Activated T-cell treated with anti-CD3 and anti-CD28 coated beads for 4 hours (primary cell): ENCODE measurements around the gene PDE1A.

ENCODE experiments used
- DNase-seq: peaks from one replicate; pipeline ENCODE4 v3.0.0-alpha.2; 2020

PDE1A gene

DNA sequence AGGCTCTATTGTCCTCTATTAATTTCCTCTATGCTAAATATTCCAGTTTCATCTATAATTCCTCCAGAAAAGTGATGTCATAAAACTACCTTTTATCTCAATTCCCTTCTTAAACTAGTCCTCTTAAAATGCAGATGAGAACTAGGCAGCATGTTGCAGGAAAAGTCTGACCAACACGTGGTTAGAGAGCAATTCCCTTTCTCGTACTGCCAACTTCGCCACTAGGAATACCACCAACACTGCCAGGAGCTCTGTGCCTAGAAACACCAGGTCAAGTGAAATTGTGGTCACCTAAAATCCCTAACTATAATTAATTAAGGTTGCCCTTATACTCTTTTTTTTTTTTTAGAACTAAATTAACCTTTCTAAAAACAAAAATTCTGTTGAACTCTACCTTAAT lies 313.5 kb downstream of the PDE1A start:
- DNase-seq: no peak

DNA sequence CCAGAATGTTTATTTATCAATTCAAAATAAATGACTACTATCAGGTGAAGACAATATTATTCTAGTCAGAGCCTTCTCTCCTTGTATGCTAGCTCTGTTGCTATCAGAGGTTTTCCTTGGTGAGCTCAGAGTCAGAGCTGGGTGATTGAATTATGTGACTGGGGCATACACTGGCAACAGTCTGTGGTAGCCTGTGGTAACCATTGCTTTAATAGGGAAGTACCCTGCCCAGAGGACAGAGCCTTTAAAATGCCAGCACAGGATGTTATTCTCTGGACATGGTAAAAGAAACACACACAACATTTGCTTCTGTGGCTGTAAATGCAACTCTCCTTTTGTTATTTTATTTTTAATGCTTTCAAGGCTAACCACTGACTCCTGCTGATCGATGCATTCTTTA lies 316.5 kb downstream of the PDE1A start:
- no peak for DNase-seq

DNA sequence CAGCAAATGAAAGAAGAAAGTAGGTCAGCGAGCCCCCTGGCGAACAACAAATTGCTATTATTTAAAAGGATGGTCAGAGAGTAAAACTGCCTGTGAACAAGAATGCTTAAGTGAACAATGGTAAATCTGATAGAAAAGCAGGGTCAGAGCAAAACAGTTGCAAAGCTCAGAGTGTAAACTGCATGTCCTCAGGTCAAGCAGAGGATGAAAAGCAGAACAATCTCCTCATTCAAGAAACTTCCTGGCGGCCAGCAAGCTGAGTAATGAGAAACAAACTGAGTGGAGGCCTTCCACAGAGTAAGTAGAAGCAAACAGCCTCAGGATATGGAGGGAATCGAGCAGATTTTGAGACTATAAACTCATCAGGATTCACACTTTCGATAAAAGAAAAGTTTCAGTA lies 323.3 kb downstream of the PDE1A start:
- no peak for DNase-seq

DNA sequence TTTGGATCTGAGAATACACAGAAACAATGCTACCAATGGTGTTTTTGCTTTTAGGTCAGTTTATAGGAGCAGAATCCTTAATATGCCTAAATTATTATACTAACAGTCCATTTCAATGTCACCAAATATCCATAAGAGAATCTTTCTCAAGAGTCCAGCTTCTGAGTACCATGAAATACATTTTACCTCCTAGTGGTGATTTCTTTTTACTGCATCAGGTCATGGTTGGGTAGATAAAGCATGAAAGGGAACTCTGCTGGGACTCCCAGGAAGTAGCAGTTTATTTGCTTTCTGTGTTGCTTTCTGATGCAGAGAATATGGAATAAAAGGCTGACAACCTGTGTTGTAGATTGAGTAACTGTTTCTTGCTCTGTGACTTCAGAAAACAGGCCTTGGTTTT lies 325.6 kb downstream of the PDE1A start:
- DNase-seq: no peak

DNA sequence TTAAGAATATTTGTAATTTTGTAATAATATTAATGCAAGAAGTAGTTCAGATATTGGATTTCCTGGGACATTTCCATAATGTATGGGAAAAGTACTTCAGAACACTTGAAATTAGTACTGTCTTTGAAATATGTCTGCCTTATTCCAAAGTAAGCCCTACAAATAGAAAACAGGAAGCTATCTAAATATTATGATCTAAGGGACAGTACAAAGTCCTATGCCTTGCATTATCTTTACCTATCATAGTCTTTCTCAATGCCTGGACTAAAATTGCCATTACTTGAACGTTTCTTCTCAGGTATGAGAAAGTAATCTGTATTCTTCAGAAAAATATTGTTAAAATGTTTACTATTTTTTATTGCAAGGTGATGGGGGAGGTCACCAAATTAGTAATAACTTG lies 328.2 kb downstream of the PDE1A start:
- DNase-seq: no peak

DNA sequence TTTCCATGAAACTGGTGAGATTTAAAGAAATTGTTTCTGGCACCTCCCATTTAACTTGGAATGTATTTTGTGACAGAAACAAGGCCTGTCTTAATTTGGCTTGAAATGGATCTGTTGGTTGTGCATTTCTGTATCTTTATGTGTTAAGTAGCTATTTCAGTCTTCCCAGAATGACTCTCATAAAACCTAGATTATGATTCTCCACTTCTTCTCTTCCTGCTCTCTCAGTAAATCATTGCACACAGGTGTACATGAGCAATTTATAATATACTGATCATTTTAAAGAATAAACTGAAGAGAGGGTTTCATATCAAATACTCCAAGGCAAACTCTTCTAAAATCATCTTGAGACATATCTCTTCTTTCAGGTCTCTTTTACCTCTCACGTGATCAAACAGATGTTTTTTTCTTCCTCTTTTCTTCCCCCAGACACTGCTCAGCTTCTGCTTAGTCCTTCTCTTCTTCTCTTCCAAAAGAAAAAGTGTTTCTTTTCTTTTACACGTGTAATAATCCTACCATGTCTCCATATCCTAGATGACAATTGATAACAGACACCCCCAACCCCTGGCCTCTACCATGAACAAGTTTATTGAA lies 329.2 kb downstream of the PDE1A start:
- DNase-seq: no peak

DNA sequence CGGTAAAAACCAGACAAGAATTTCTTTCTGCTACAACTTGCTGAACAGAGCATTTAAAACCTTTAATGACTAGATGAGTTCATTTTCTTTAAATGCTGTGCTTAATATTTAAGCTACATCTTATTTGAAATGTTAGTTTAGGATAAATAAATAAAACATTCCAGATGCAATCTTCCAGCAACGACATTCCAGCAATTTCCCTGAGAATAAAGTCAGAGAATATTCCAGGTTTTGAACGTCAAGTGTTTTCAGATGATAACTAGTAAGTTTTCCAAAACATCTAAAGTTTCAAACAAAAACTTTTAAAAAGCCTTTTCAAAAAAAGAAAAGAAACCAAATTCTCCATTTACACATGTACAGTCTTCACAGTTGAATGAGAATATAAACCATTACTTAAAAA lies 336.4 kb downstream of the PDE1A start:
- DNase-seq: no peak
